ENCODE results near the gene MRM2. TPM values are rescaled to one million over a fixed set of nuclear protein-coding genes. Genes with fewer than 3 reads are reported as not detected.

Gene MRM2
- total RNA-seq = 10 to 100 TPM; 12.2 to 15.5 (median 14.1) TPM

DNA sequence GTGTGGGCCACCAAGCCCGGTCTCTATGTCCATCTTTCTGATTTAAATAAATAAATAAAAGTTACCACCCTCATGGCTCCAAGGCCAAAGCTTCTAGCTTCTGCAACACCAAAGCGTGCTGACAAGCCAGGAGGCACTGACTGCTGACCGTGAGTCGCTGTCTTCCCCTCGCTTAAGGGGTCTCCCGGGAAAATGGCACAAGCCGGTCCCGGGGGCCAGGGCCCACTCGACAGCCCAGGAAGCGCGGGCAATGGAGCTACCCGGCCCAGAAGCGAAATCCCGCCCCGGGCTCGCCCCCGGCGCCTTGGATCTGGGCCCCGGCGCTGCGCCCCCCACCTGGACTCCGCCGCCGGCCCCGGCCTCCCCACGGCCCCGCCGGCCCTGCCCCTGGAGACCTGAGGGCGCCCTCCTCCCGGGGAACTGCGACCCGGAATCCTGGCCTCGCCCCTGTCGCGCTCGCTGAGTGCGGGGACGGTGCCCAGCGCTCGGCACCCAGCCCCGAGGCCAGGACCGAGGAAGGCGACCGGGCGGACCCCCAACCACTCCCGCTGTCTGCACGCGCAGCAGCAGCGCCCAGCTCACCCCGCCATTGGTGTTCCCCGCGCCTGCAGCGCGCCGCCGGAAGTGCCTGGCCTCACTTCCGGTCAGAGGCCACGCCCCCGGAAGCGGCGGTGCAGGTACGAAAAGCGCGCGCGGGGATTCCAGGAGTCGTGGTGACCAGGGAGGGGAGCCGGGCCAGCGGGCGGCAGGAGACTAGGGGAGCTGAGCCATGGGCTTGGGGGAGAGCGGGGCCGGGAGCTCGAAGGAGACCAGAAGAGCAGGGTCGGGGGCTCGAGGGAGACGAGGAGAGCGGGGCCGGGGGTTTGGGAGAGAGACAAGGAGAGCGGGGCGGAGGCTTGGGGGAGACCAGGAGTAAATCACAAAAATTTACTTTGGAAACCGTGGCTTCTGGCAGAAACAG, at the start of gene MRM2, which contains the start of gene NUDT1:
MRM2 (minus strand) TSS at position 626 of the 961 bp plus-strand sequence; CDS start at position 590, 36 bp downstream.
NUDT1 (plus strand) TSS at position 647 of the 961 bp plus-strand sequence. CDS start 2,349 bp downstream, outside the sequence.
- TF ChIP-seq, protein P1, sequence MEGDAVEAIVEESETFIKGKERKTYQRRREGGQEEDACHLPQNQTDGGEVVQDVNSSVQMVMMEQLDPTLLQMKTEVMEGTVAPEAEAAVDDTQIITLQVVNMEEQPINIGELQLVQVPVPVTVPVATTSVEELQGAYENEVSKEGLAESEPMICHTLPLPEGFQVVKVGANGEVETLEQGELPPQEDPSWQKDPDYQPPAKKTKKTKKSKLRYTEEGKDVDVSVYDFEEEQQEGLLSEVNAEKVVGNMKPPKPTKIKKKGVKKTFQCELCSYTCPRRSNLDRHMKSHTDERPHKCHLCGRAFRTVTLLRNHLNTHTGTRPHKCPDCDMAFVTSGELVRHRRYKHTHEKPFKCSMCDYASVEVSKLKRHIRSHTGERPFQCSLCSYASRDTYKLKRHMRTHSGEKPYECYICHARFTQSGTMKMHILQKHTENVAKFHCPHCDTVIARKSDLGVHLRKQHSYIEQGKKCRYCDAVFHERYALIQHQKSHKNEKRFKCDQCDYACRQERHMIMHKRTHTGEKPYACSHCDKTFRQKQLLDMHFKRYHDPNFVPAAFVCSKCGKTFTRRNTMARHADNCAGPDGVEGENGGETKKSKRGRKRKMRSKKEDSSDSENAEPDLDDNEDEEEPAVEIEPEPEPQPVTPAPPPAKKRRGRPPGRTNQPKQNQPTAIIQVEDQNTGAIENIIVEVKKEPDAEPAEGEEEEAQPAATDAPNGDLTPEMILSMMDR (IDR thresholded peaks at IDR 0.05; ENCODE audit: low read depth) = no peak

DNA sequence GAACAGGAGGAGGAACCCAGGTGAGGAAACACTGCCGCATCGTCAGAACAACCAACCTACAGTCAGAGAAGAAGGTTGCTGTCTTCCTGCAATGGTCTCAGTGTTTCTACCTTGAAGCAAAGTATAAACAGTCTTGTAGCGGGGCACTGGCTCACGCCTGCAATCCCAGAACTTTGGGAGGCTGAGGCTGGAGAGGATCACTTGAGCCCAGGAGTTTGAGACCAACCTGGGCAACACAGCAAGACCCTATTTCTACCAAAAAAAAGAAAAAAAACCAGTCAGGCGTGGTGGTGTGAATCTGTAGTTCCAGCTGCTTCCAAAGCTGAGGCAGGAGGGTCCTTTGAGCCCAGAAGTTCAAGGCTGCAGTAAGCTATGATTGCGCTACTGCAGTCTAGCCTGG, 48.9 kb upstream of the MRM2 start:
- TF ChIP-seq, protein P1 (IDR thresholded peaks at IDR 0.05; ENCODE audit: low read depth) = no peak

DNA sequence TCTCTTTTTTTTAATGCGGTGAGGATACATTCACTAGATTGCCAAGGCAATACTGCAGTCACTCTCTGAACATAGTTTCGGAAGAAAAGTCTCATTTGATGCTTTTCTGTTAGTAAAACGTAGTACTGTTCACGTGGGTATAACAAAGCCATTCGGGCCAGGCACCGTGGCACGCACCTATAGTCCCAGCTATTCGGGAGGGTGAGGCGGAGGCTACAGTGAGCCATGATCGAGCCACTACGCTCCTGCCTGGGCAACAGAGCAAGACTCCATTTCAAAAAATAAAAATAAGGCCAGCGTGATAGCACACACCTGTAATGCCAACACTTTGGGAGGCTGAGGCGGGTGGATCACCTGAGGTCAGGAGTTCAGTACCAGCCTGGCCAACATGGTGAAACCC, 47.6 kb upstream of the MRM2 start:
- TF ChIP-seq, protein P1 (IDR thresholded peaks at IDR 0.05; ENCODE audit: low read depth) = no peak

DNA sequence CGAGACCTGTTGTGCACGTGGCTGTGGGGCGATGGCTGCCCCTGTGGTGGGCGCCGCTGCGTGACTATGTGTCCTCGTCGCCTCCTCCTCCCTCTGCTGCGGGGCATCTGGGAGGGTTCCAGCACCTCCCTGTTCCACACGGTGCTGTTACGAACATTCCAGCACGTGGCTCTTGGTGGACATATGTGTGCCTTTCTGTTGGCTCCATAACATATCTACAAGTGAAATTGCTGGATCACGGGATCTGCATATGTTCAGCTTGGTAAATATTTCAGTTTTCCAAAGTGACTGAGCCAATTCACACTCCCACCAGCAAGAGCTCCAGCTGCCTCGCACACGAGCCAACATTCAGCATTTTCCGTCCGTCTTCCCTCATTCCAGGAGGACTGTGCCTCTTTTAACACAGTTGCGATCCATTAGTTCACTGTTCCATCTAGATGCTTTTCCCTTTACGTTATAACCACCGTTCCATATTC, 47.1 kb upstream of the MRM2 start:
- TF ChIP-seq, protein P1 (IDR thresholded peaks at IDR 0.05; ENCODE audit: low read depth) = no peak

DNA sequence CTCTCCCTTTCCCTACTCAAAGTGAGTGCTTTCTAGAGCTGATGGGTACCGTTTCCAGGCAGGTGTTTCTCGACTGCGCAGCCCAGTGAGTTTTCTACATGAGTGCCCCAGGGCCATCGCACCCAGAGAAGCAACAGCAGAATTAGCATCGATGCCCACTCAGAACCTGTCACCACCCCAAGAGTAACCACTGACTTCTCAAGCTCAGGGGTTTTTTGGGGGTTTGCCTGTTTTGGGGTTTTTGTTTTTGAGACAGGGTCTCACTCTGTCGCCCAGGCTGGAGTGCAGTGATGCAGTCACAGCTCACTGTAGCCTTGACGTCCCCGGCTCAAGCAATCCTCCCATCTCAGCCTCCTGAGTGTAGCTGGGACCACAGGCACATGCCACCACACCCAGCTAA, 46.5 kb upstream of the MRM2 start:
- TF ChIP-seq, protein P1 (IDR thresholded peaks at IDR 0.05; ENCODE audit: low read depth) = no peak

DNA sequence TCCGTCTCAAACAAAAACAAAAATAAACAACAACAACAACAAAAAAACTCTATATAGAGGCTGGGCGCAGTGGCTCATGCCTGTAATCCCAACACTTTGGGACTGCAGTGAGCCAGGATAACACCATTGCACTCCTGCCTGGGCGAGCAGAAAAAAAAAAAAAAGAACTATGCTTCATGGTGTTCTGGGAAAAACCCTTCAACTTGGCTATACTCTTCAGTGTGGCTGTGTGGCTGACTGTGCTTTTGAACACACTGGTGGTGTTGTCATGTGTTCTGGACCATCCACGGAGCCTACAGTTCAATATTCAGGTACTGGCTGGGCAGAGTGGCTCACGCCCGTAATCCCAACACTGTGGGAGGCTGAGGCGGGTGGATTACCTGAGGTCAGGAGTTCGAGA, 45.7 kb upstream of the MRM2 start:
- TF ChIP-seq, protein P1 (IDR thresholded peaks at IDR 0.05; ENCODE audit: low read depth) = no peak

DNA sequence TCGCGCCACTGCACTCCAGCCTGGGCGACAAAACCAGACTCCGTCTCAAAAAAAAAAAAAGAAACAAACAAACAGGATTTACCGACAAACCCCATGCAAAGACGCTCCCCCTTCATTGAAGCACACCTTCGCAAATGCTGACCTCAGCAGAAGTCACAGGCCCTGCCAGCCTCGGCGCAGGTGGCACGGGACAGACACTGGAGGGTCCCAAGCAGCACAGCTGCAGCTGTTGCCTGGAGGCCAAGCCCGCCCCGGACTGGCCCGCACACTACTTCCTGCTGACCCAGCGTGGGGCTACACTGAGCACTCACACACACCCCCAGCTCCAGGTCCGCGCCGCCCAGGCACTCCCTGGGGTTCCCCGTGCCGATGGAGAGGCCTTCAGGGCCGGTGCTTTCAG, 41.1 kb upstream of the MRM2 start:
- TF ChIP-seq, protein P1 (IDR thresholded peaks at IDR 0.05; ENCODE audit: low read depth) = no peak
